H1 (cell line): ENCODE data around the gene DIAPH2. TPM values are rescaled to one million over a fixed set of nuclear protein-coding genes. Genes with fewer than 3 reads are reported as not detected.

Experiments used
- HDAC2 ChIP-seq, 2 experiments: fragments of 300-600 bp in 1 of 2; sonication (generic) in 1 of 2; IDR thresholded peaks; 2 replicates each; pipeline ENCODE4 v1.6.1; 2011 to 2012; ENCODE audit warnings: low read depth in 2 of 2, low read length in 2 of 2, mild to moderate bottlenecking in 2 of 2, moderate library complexity in 2 of 2, borderline replicate concordance in 1 of 2, inconsistent platforms in 1 of 2
- polyA plus RNA-seq, 7 experiments: library from polyadenylated mRNA; depleted of rRNA in 3 of 7; stranded (reverse) in 5 of 7; unstranded in 2 of 7; fragments of >200 nt in 5 of 7; fragments of 200-250 nt in 2 of 7; gene quantifications; 1 replicate in 5 of 7; 2 replicates in 1 of 7; 4 replicates in 1 of 7; pipeline versions ENCODE4 v1.2.1 to v1.2.3, GENCODE V29; 2011 to 2013; ENCODE audit warnings: missing spikeins in 2 of 7, mixed read lengths in 2 of 7
- total RNA-seq: library from RNA; stranded (reverse); fragmentation: NEBNext Ultra II Directional; extraction: Animal tissue kit (Norgen Biotek cat#: 25700); gene quantifications from 2 replicates; pipeline ENCODE4 v1.2.1, GENCODE V29; 2021

The DIAPH2 gene
- total and polyA plus RNA-seq, 2 of the 8 experiments (the other 6 are each of a cell fraction or from before 2014, with no cell fraction given): 4.4 to 24.3 TPM

DNA sequence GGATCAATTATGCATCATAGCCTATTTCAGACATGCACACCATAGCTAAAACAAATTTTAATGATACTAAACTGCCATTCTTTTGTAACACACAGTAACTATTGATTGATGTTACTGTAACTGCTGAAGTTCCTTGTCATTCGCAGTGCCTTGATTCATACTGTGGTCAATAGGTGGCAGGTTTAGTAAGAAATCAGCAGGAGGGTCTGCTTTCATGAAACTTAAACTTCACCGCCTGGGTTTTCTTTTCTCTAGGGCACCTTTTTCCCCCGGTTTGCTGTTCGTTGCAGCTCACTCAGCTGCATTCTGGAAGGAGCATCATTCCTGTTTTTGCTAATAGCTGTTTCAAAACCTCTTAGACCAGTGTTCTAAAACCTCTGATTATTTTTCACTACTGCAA, 287.2 kb downstream of the DIAPH2 start (continued):
- no peak for TF ChIP-seq HDAC2 (IDR thresholded peaks at IDR 0.05; ENCODE audit: borderline replicate concordance in 1 of 2, low read depth in 2 of 2, low read length in 2 of 2)
